ENCODE measurements around the gene RBBP8NL. TPM values are rescaled to one million over a fixed set of nuclear protein-coding genes. Genes with fewer than 3 reads are reported as not detected.
A peak's percentile ranks its signal among the peaks of the same experiment; 100 is the strongest.

RBBP8NL gene
- total RNA-seq, 1 donor from 2014 or later: 0.10 TPM

DNA sequence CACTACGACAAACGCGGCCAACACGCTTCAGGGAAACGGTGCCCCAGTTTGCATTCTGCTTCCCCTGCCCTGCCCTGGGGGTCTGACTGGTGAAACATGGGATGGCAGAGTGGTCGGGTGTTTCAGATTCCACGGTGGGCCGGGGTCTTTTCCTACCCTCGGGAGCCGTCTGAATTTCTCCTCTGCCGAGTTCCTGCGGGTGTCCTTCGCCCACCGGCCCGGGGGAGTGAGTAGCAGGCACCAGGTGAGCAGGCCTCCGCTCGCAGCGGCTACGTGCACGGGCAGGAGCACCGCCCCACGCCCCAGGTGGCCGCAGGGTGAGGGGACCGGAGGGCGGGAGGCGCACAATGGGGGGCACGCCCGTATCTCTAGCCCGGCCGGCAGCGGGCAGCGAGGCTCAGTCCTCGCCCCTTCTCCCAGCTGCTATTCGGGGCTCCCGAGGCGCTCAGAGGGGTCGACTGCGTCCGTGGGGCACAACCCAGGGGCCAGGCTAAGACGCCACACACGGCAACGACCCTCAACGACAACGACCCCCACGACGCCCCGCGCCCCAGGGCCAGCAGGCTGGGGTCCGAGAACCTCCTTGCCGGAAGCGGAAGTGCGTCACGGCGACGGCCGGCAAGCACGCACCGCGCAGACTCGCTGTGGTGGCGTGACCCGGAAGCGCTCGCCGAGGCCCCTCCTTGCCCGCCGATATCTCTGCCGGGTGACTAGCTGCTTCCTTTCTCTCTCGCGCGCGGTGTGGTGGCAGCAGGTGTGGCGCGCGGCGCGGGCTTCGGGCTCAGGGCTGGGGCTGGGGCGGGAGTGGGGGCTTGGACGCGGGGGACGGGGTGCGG, 40.7 kb downstream of the RBBP8NL start, which contains the start of gene RPS21:
RPS21 (plus strand) TSS at position 721 of the 836 bp plus-strand sequence. CDS start 236 bp downstream, outside the sequence.
- Mint-ChIP-seq H3K36me3 (ENCODE audit: low read depth, unreplicated experiment) (peaks cover 25% of the 10 kb centered on the region), H3K4me1 (ENCODE audit: unreplicated experiment) (peaks cover 24% of the 10 kb centered on the region), H3K4me3 (ENCODE audit: unreplicated experiment) (peak within 1 kb of the TSS; percentile 98), H3K9me3 (ENCODE audit: unreplicated experiment) (no peaks in the 10 kb centered on the region), H3K27ac (ENCODE audit: unreplicated experiment) (peak within 1 kb of the TSS; percentile 82), H3K27me3 (ENCODE audit: unreplicated experiment) (peaks cover 9% of the 10 kb centered on the region)
- TF ChIP-seq, protein P1, sequence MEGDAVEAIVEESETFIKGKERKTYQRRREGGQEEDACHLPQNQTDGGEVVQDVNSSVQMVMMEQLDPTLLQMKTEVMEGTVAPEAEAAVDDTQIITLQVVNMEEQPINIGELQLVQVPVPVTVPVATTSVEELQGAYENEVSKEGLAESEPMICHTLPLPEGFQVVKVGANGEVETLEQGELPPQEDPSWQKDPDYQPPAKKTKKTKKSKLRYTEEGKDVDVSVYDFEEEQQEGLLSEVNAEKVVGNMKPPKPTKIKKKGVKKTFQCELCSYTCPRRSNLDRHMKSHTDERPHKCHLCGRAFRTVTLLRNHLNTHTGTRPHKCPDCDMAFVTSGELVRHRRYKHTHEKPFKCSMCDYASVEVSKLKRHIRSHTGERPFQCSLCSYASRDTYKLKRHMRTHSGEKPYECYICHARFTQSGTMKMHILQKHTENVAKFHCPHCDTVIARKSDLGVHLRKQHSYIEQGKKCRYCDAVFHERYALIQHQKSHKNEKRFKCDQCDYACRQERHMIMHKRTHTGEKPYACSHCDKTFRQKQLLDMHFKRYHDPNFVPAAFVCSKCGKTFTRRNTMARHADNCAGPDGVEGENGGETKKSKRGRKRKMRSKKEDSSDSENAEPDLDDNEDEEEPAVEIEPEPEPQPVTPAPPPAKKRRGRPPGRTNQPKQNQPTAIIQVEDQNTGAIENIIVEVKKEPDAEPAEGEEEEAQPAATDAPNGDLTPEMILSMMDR (IDR thresholded peaks at IDR 0.05; ENCODE audit: unreplicated experiment): no peak
- DNase-seq (ENCODE audit: low spot score): peak; percentile 91

GRCh38 chr20:62382306-62383198, 44.8 kb downstream of the RBBP8NL start:
- Mint-ChIP-seq H3K9me3 (ENCODE audit: unreplicated experiment) (no peaks in the 10 kb centered on the region), H3K27me3 (ENCODE audit: unreplicated experiment) (peaks cover 5% of the 10 kb centered on the region), H3K4me3 (ENCODE audit: unreplicated experiment) (peak overlapping the region; percentile 87), H3K27ac (ENCODE audit: unreplicated experiment) (no peak overlapping the region), H3K4me1 (ENCODE audit: unreplicated experiment) (peaks cover 16% of the 10 kb centered on the region), H3K36me3 (ENCODE audit: low read depth, unreplicated experiment) (peaks cover 7% of the 10 kb centered on the region)
- peak; percentile 82 for DNase-seq (ENCODE audit: low spot score)
- TF ChIP-seq, protein P1 (IDR thresholded peaks at IDR 0.05; ENCODE audit: unreplicated experiment): peak; percentile 60

DNA sequence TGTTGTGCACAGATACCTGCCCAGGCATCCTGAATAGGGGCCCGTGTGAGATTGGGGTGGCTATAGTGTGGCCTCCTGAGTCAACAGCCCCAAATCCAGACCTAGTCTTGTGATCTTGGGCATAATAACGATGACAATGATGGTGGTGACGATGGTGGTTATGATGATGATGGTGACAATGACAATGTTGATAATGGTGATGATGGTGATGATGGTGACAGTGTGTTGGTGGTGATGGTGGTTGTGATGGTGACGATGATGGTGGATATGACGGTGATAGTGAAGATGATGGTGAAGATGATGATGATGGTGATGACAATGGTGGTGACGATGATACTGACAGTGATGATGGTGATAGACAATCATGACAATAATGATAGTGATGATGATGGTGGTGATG, 45.5 kb downstream of the RBBP8NL start:
- TF ChIP-seq, protein P1 (IDR thresholded peaks at IDR 0.05; ENCODE audit: unreplicated experiment): no peak
- peak overlapping the region; percentile 59 for H3K27ac Mint-ChIP-seq (ENCODE audit: unreplicated experiment)
- H3K9me3 Mint-ChIP-seq (ENCODE audit: unreplicated experiment): no peaks in the 10 kb centered on the region
- no peak for DNase-seq (ENCODE audit: low spot score)
- H3K36me3 Mint-ChIP-seq (ENCODE audit: low read depth, unreplicated experiment): peaks cover 7% of the 10 kb centered on the region
- peak overlapping the region; percentile 87 for H3K4me3 Mint-ChIP-seq (ENCODE audit: unreplicated experiment)
- H3K4me1 Mint-ChIP-seq (ENCODE audit: unreplicated experiment): peaks cover 13% of the 10 kb centered on the region
- peaks cover 10% of the 10 kb centered on the region for H3K27me3 Mint-ChIP-seq (ENCODE audit: unreplicated experiment)

DNA sequence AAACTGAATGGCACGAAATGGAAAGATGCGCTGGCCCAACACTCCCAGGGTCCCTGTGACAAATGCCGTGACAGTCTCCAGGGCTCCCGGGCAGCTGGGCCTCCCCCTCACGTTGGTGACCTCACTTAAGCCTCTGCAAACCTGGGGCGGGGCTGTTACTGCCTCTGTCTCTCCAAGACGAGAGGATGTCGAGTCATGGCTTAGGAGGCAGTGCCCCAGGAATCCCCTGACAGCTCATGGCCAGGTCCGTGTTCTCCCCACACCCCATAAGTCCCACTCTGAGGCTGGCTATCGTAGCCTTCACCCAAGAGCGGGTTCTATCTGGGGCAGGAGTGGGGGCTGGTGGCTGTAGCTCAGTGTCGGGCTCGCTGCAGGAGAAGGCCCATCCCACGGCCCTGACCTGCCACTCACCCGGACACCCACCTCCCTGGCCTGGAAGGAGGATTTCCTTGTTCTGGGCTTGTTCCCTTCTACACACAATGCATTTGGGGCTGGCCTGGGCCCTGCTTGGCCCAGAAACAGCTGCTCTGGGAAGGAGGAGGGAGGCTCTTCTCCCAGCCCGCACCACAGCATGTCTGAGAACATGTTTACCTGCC, 46.0 kb downstream of the RBBP8NL start:
- Mint-ChIP-seq H3K36me3 (ENCODE audit: low read depth, unreplicated experiment) (peaks cover 7% of the 10 kb centered on the region), H3K4me1 (ENCODE audit: unreplicated experiment) (peaks cover 12% of the 10 kb centered on the region), H3K4me3 (ENCODE audit: unreplicated experiment) (no peak overlapping the region), H3K27ac (ENCODE audit: unreplicated experiment) (no peak overlapping the region), H3K27me3 (ENCODE audit: unreplicated experiment) (peaks cover 10% of the 10 kb centered on the region), H3K9me3 (ENCODE audit: unreplicated experiment) (no peaks in the 10 kb centered on the region)
- no peak for DNase-seq (ENCODE audit: low spot score)
- TF ChIP-seq, protein P1 (IDR thresholded peaks at IDR 0.05; ENCODE audit: unreplicated experiment): no peak

Data from endothelial cell (in vitro differentiated cells).